Measurements from ENCODE around the gene ZNF845.
"Not testable (repeated sequence)": the region's sequence is repeated elsewhere in the genome, so short reads cannot be mapped to it uniquely, and the experiment has no call there.

The ZNF845 gene

DNA sequence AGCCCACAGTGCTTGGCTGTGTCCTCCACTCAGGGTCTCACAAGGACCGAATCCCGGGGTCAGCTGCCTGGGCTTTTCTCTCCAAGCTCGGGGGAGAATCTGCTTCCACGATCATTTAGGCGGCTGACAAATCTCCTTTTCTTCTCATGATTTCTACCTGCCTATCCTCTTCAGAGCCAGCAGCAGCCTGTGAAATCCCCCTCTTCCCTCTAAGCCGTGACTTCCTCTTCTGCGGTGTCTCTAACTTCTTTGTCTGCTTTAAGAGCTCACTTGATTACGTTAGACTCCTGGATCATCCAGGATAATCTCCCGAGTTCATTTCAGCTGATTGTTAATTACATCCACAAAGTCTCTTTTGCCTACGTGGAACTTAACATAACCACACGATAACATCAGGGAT is 22.5 kb upstream of the ZNF845 start:
- no peak overlapping the region for H3K4me3 ChIP-seq (replicated peaks; ENCODE audit: low read depth, low read length)
- TF ChIP-seq, protein P1, sequence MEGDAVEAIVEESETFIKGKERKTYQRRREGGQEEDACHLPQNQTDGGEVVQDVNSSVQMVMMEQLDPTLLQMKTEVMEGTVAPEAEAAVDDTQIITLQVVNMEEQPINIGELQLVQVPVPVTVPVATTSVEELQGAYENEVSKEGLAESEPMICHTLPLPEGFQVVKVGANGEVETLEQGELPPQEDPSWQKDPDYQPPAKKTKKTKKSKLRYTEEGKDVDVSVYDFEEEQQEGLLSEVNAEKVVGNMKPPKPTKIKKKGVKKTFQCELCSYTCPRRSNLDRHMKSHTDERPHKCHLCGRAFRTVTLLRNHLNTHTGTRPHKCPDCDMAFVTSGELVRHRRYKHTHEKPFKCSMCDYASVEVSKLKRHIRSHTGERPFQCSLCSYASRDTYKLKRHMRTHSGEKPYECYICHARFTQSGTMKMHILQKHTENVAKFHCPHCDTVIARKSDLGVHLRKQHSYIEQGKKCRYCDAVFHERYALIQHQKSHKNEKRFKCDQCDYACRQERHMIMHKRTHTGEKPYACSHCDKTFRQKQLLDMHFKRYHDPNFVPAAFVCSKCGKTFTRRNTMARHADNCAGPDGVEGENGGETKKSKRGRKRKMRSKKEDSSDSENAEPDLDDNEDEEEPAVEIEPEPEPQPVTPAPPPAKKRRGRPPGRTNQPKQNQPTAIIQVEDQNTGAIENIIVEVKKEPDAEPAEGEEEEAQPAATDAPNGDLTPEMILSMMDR (IDR thresholded peaks at IDR 0.05; ENCODE audit: low read length, missing control alignments), result no peak
- DNase-seq (ENCODE audit: low read depth), result no peak

DNA sequence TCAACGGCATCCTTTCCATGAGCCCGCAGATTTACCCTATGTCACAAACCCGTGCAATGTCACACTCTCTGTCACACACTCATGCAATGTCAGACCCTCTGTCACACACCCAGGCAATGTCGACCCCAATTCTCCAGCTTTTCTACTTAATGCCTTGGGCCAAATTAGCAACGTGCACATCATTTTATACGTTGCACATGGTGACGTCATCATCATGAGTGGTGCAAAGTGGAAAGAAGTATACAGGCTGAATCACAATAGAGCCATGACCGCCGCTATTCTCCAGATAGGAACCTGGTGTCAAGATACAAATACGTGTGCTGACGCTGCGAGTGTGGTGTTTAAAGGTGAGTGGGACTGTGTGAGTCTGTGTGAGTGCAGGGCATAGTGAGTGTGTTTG is 21.7 kb upstream of the ZNF845 start:
- H3K4me3 ChIP-seq (replicated peaks; ENCODE audit: low read depth, low read length), result no peak overlapping the region
- DNase-seq (ENCODE audit: low read depth), result no peak
- TF ChIP-seq, protein P1 (IDR thresholded peaks at IDR 0.05; ENCODE audit: low read length, missing control alignments), result no peak

DNA sequence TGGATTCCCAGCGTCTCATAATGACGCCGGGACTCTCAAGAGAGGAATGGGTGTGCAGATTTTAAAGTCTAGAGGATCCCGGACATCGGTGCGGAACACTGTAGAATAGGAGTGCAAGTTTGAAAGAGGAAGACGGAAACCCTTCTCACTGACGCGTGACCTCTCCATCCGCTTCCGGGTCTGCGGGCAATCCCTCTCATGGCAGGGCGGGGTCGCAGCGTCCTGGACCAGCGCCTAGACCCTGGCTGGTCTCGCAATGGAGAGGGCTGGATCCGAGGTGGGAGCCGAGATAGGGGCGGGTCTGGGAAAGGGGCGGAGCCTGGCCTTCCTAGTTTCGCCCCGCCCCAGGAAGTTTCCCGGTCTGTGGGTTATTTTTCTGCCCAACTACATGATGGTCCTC is 4.6 kb upstream of the ZNF845 start:
- TF ChIP-seq, protein P1 (IDR thresholded peaks at IDR 0.05; ENCODE audit: low read length, missing control alignments), result no peak
- peak; percentile 17 for DNase-seq (ENCODE audit: low read depth)
- no peak overlapping the region for H3K4me3 ChIP-seq (replicated peaks; ENCODE audit: low read depth, low read length)

DNA sequence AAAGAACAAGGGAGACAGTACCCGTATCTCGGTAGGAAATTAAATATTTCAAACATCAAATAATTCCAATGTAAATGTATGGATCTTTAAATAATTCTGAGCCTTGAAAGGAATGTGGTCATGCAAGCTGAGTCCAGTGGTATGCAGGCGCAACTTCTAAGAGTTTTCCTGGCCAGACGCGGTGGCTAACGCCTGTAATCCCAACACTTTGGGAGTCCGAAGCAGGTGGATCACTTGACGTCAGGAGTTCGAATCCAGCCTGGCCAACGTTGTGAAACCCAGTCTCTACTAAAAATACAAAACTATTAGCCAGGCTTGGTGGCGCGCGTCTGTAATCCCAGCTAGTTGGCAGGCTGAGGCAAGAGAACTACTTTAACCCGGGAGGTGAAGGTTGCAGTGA is 1.1 kb upstream of the ZNF845 start:
- DNase-seq (ENCODE audit: low read depth), result no peak
- H3K4me3 ChIP-seq (replicated peaks; ENCODE audit: low read depth, low read length), result peak overlapping the region; percentile 99
- TF ChIP-seq, protein P1 (IDR thresholded peaks at IDR 0.05; ENCODE audit: low read length, missing control alignments), result no peak

DNA sequence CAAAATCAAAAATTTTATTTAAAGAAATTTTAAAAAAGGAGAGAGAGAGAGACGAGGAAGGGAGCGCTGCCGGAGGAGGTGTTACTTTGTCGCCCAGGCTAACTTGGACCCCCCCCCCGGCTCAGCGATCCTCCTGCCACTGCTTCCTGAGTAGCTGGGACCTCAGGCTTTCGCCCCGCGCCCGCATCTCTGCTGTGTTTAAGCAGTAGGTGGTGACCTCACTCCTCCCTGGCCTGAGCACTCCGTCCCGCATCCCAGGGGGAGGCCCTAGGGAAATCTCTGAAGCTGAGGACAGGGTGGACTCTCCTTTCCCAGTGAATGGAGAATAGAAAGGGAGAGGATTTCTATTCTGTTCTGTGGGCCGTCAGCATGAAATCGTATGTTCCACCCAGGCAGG is 485 bp upstream of the ZNF845 start:
- TF ChIP-seq, protein P1 (IDR thresholded peaks at IDR 0.05; ENCODE audit: low read length, missing control alignments), result no peak

DNA sequence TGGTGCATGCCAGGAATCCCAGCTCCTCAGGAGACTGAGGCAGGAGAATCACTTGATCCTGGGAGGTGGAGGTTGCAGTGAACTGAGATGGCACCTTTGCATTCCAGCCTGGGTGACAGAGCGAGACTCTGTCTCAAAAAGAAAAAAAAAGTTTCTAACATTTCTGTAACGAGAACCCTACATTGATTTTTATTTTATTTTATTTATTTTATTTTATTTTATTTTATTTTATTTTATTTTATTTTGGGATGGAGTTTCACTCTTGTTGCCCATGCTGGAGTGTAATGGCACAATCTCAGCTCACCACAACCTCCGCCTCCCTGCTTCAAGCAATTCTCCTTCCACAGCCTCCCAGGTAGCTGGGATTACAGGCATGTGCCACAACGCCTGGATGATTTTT is 10.9 kb downstream of the ZNF845 start:
- not testable (repeated sequence) for DNase-seq (ENCODE audit: low read depth); H3K4me3 ChIP-seq (replicated peaks; ENCODE audit: low read depth, low read length)

More for the DNA sequence above, 485 bp upstream of the ZNF845 start:
- no peak for DNase-seq (ENCODE audit: low read depth)
- peak overlapping the region; percentile 99 for H3K4me3 ChIP-seq (replicated peaks; ENCODE audit: low read depth, low read length)

DNA sequence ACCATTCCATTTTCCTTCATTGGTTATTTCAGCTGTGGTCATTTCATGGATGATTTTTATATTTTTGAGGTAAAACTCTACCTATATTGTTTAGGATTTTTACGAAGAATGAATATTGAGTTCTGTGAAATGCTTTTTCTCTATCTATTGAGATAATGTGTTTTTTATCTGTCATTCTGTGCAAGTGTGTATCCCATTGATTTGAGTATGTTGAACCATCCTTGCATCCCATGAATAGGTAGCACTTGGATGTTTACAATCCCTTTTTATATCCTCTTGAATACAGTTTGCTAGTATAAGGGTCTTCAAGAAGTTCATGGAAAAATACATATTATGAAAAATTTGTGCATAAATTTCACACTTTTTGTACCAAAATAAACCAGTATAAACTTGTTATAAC is 22.2 kb downstream of the ZNF845 start:
- TF ChIP-seq, protein P1 (IDR thresholded peaks at IDR 0.05; ENCODE audit: low read length, missing control alignments), result no peak
- no peak for DNase-seq (ENCODE audit: low read depth)
- no peak overlapping the region for H3K4me3 ChIP-seq (replicated peaks; ENCODE audit: low read depth, low read length)

All from fibroblast of pulmonary artery (primary cell).